Heart right ventricle (tissue), 16 donors: ENCODE results near the gene CYP26C1. TPM values are rescaled to one million over a fixed set of nuclear protein-coding genes. Genes with fewer than 3 reads are reported as not detected.

Source experiments
- ATAC-seq, 8 donors: fragments of 200-7000 bp; cut with Tn5 transposase; one replicate each; pipeline ENCODE4 v1.9.1; 2020; ENCODE audit warnings: mild to moderate bottlenecking in 8 of 8, moderate library complexity in 8 of 8, moderate number of reproducible peaks in 1 of 8
- DNase-seq, 2 donors: peaks; one replicate each; pipeline ENCODE4 v3.0.0-alpha.2; 2020
- H3K27ac ChIP-seq, 10 donors: fragments of 200-600 bp; sonication (generic) in 2 of 10; one replicate each; pipeline versions ENCODE4 v1.5.0 to v1.8.0; 2020 to 2022; ENCODE audit warnings: mild to moderate bottlenecking in 3 of 10
- H3K27me3 ChIP-seq, 7 donors: fragments of 200-600 bp; one replicate each; pipeline ENCODE4 v1.8.0; 2021 to 2022; ENCODE audit warnings: mild to moderate bottlenecking in 2 of 7
- H3K36me3 ChIP-seq, 9 donors: fragments of 200-600 bp; sonication (generic) in 1 of 9; one replicate each; pipeline versions ENCODE4 v1.5.0 to v1.8.0; 2020 to 2022; ENCODE audit warnings: mild to moderate bottlenecking in 2 of 9
- H3K4me1 ChIP-seq, 9 donors: fragments of 200-600 bp; sonication (generic) in 1 of 9; one replicate each; pipeline versions ENCODE4 v1.5.0 to v1.8.0; 2020 to 2022; ENCODE audit warnings: mild to moderate bottlenecking in 4 of 9
- H3K4me3 ChIP-seq, 10 donors: fragments of 200-600 bp; sonication (generic) in 2 of 10; one replicate each; pipeline versions ENCODE4 v1.5.0 to v1.8.0; 2020 to 2022; ENCODE audit warnings: mild to moderate bottlenecking in 7 of 10, moderate library complexity in 2 of 10
- H3K9me3 ChIP-seq, 11 donors: fragments of 200-600 bp in 10 of 11; sonication (generic) in 2 of 11; one replicate each; pipeline versions ENCODE4 v1.5.0 to v1.8.0; 2013 to 2022; ENCODE audit warnings: mild to moderate bottlenecking in 2 of 11, control low read depth in 1 of 11, moderate library complexity in 1 of 11
- CTCF ChIP-seq, 9 donors: fragments of 200-600 bp; sonication (generic) in 2 of 9; IDR thresholded peaks; one replicate each; pipeline versions ENCODE4 v1.5.0 to v1.8.0; 2021 to 2022; ENCODE audit warnings: antibody characterized with exemption in 9 of 9, mild to moderate bottlenecking in 5 of 9, moderate library complexity in 1 of 9
- WGBS, 2 donors: extraction: QIAGEN DNeasy Blood & Tissue Kit; methylation state at CpG; one replicate each; pipeline ENCODE4 v1.1.7; 2013; ENCODE audit warnings: inconsistent platforms in 1 of 2; 5-methylcytosine and 5-hydroxymethylcytosine counted together
- intact Hi-C, 10 donors: fragments of 100-400 bp; cut with DNase I; formaldehyde crosslinking; loops; one replicate each; pipeline versions ENCODE4 v1.11.1 to v1.14.2; 2022
- polyA plus RNA-seq, 2 donors: library from polyadenylated mRNA; stranded (reverse); fragments of 200-250 nt; gene quantifications; one replicate each; pipeline ENCODE4 v1.2.3, GENCODE V29; 2013
- total RNA-seq, 10 donors: library from RNA; stranded (reverse); fragmentation: NEBNext Ultra II Directional in 3 of 10; extraction: Animal tissue kit (Norgen Biotek cat#: 25700) in 3 of 10; gene quantifications; one replicate each; pipeline versions ENCODE4 v1.2.1 to v1.2.4, GENCODE V29; 2021 to 2023
- donor health status: Arrhythmogenic right ventricular cardiomyopathy.
- donor health status: ischemic (EF 13 %, LVEDD 7.1; RV severe dilation, severe dysfunction).
- donor health status: healthy with polysubstance abuse.
- donor health status: DM: no; HTN: yes; CAD: no.
- donor health status: DM: no; HTN: no; CAD: no.
- donor health status: ischemic (EF 25% LVEDD 6.9; RV normal size, moderate dysfunction).
- donor health status: ischemic (EF 25% LVEDD 5.7; RV mildly dilated, moderate dysfunction).
- donor health status: healthy.
- donor health status: DM: yes; HTN: yes; CAD: no.
- donor health status: Ischemic cardiomyopathy.
- donor health status: ischemic (EF 35%, LVEDD 5.7; RV mildly dilated, moderate dysfunction).
- donor health status: nonischemic (EF 11% LVEDD 7.7; RV severe dilation, severe dysfunction).
- donor health status: DM: yes; HTN: yes; CAD: no.
- donor health status: PGD.
- donor health status: ischemic (EF 29% LVEDD 5.4; RV normal size, mild dysfunction).
- donor health status: nonischemic (EF 23%, LVEDD 6.1; RV moderate dilation, normal function).

CYP26C1 gene
- total and polyA plus RNA-seq, 12 donors, result 0.08 to 0.15 TPM; not detected in 10

- no peak overlapping the region for H3K4me3 ChIP-seq
Observed at GRCh38 chr10:93032105-93032808, 28.3 kb upstream of the CYP26C1 start.

GRCh38 chr10:93032809-93033137, 27.8 kb upstream of the CYP26C1 start:
- Histone ChIP-seq H3K4me1 (peaks cover 0 to 16% (median 0%) of the 10 kb centered on the region in 9 donors), H3K9me3 (peaks cover 0 to 5% (median 0%) of the 10 kb centered on the region in 11 donors), H3K36me3 (peaks cover 0 to 8% (median 0%) of the 10 kb centered on the region in 9 donors), H3K27ac (no peak overlapping the region), H3K4me3 (no peak overlapping the region), H3K27me3 (no peaks in the 10 kb centered on the region)
- no peak for TF ChIP-seq CTCF (IDR thresholded peaks at IDR 0.05)
- intact Hi-C loops, result no loop called here
- 94 to 100% methylated on average over 1 of the region's 1 CpG for WGBS, 2 donors
- ATAC-seq (no peak), DNase-seq (no peak)

More at GRCh38 chr10:93032105-93032808, 28.3 kb upstream of the CYP26C1 start:
- no peak for TF ChIP-seq CTCF (IDR thresholded peaks at IDR 0.05)
- Histone ChIP-seq H3K9me3 (peaks cover 0 to 10% (median 4%) of the 10 kb centered on the region in 11 donors), H3K27ac (no peak overlapping the region), H3K27me3 (no peaks in the 10 kb centered on the region), H3K4me1 (peaks cover 0 to 16% (median 0%) of the 10 kb centered on the region in 9 donors), H3K36me3 (peaks cover 0 to 11% (median 5%) of the 10 kb centered on the region in 9 donors)
- 85 to 90% methylated on average over 5 of the region's 5 CpGs for WGBS, 2 donors
- intact Hi-C loops, result no loop called here
- no peak for ATAC-seq
- no peak for DNase-seq

- intact Hi-C loops, result no loop called here
Observed at GRCh38 chr10:93034426-93034825, 26.2 kb upstream of the CYP26C1 start.

GRCh38 chr10:93039110-93039509, 21.5 kb upstream of the CYP26C1 start:
- Histone ChIP-seq H3K27ac (no peak overlapping the region), H3K9me3 (no peaks in the 10 kb centered on the region), H3K4me3 (no peak overlapping the region), H3K4me1 (peaks cover 0 to 5% (median 0%) of the 10 kb centered on the region in 9 donors), H3K36me3 (no peaks in the 10 kb centered on the region), H3K27me3 (no peaks in the 10 kb centered on the region)
- TF ChIP-seq CTCF (IDR thresholded peaks at IDR 0.05), result no peak
- intact Hi-C loops, result no loop called here
- 100% methylated on average over 1 of the region's 1 CpG for WGBS, 2 donors
- DNase-seq (no peak), ATAC-seq (no peak)

More at GRCh38 chr10:93034426-93034825, 26.2 kb upstream of the CYP26C1 start:
- no peaks in the 10 kb centered on the region for H3K9me3 ChIP-seq
- no peak for TF ChIP-seq CTCF (IDR thresholded peaks at IDR 0.05)
- ATAC-seq (no peak), DNase-seq (no peak)
- no peaks in the 10 kb centered on the region for H3K36me3 ChIP-seq
- H3K4me3 ChIP-seq, result no peak overlapping the region
- H3K27me3 ChIP-seq, result no peaks in the 10 kb centered on the region
- peaks cover 0 to 16% (median 0%) of the 10 kb centered on the region in 9 donors for H3K4me1 ChIP-seq
- WGBS, 2 donors, result 40 to 46% methylated on average over 1 of the region's 1 CpG
- no peak overlapping the region for H3K27ac ChIP-seq
